ENCODE results near the gene RAB11FIP5.

RAB11FIP5 gene

GRCh38 chr2:73033142-73033765, 79.5 kb downstream of the RAB11FIP5 start:
- DNase-seq: no peak

GRCh38 chr2:73032702-73033097, 80.0 kb downstream of the RAB11FIP5 start:
- no peak for DNase-seq

GRCh38 chr2:73031725-73032701, 80.7 kb downstream of the RAB11FIP5 start:
- no peak for DNase-seq

GRCh38 chr2:73031095-73031678, 81.6 kb downstream of the RAB11FIP5 start:
- DNase-seq: no peak

GRCh38 chr2:73028841-73029240, 83.9 kb downstream of the RAB11FIP5 start:
- peak; percentile 51 for DNase-seq

- DNase-seq: no peak
These were observed 85.4 kb downstream of the RAB11FIP5 start for GRCh38 chr2:73027340-73027739.

GRCh38 chr2:73023497-73023896, 89.3 kb downstream of the RAB11FIP5 start:
- no peak for DNase-seq

Measured in NCI-H345 (cell line).